Left ventricle myocardium superior (tissue), 1 donor: ENCODE data around the gene CDK5RAP2. TPM values are rescaled to one million over a fixed set of nuclear protein-coding genes. Genes with fewer than 3 reads are reported as not detected.

ENCODE experiments used
- ATAC-seq: fragments of 200-7000 bp; cut with Tn5 transposase; one replicate; pipeline ENCODE4 v1.9.1; 2020; ENCODE audit warnings: mild to moderate bottlenecking, moderate library complexity
- DNase-seq: peaks from one replicate; pipeline ENCODE4 v3.0.0-alpha.2; 2020
- intact Hi-C: fragments of 100-400 bp; cut with micrococcal nuclease; formaldehyde crosslinking; loops from one replicate; pipeline ENCODE4 v1.11.0; 2022
- total RNA-seq: library from RNA; stranded (reverse); fragmentation: NEBNext Ultra II Directional; extraction: Animal tissue kit (Norgen Biotek cat#: 25700); gene quantifications from one replicate; pipeline ENCODE4 v1.2.1, GENCODE V29; 2021
- donor health status: DM: no; HTN: yes; CAD: no; lungs with severe emphysema.

Gene CDK5RAP2
- total RNA-seq, 1 donor from 2014 or later, result 83.6 TPM

GRCh38 chr9:120379611-120380010, 200.4 kb downstream of the CDK5RAP2 start:
- no peak for ATAC-seq
- intact Hi-C loops, result no loop called here

GRCh38 chr9:120378680-120379079, 201.3 kb downstream of the CDK5RAP2 start:
- intact Hi-C loops, result no loop called here
- no peak for DNase-seq
- no peak for ATAC-seq

More at GRCh38 chr9:120379611-120380010, 200.4 kb downstream of the CDK5RAP2 start:
- no peak for DNase-seq

- DNase-seq (no peak), ATAC-seq (no peak)
- intact Hi-C loops, result no loop called here
Measured at GRCh38 chr9:120377268-120378159, 202.5 kb downstream of the CDK5RAP2 start.

GRCh38 chr9:120376101-120376500, 203.9 kb downstream of the CDK5RAP2 start:
- no peak for ATAC-seq
- DNase-seq, result no peak
- intact Hi-C loops, result no loop called here

GRCh38 chr9:120375316-120375715, 204.7 kb downstream of the CDK5RAP2 start:
- intact Hi-C loops, result no loop called here
- no peak for DNase-seq
- no peak for ATAC-seq

- DNase-seq, result no peak
- ATAC-seq, result no peak
- intact Hi-C loops, result no loop called here
Measured at GRCh38 chr9:120374817-120375216, 205.2 kb downstream of the CDK5RAP2 start.

- ATAC-seq (no peak), DNase-seq (no peak)
- intact Hi-C loops, result no loop called here
Measured at GRCh38 chr9:120374239-120374638, 205.7 kb downstream of the CDK5RAP2 start.

- intact Hi-C loops, result no loop called here
- no peak for DNase-seq
Measured at GRCh38 chr9:120372040-120372439, 207.9 kb downstream of the CDK5RAP2 start.

GRCh38 chr9:120369608-120370220, 210.3 kb downstream of the CDK5RAP2 start:
- DNase-seq (no peak), ATAC-seq (no peak)
- intact Hi-C loops, result no loop called here

More at GRCh38 chr9:120372040-120372439, 207.9 kb downstream of the CDK5RAP2 start:
- no peak for ATAC-seq

- intact Hi-C loops, result no loop called here
- no peak for ATAC-seq
- no peak for DNase-seq
Measured at GRCh38 chr9:120368799-120369198, 211.2 kb downstream of the CDK5RAP2 start.

- peak; percentile 50 for ATAC-seq
- DNase-seq, result no peak
- intact Hi-C loops, result no loop called here
Measured at GRCh38 chr9:120366644-120367019, 213.3 kb downstream of the CDK5RAP2 start.

- intact Hi-C loops, result no loop called here
- DNase-seq, result no peak
- ATAC-seq, result no peak
Measured at GRCh38 chr9:120365386-120365785, 214.6 kb downstream of the CDK5RAP2 start.

- intact Hi-C loops, result no loop called here
- ATAC-seq (no peak), DNase-seq (no peak)
Measured at GRCh38 chr9:120363697-120364096, 216.3 kb downstream of the CDK5RAP2 start.

- intact Hi-C loops, result no loop called here
- no peak for DNase-seq
- no peak for ATAC-seq
Measured at GRCh38 chr9:120362446-120362845, 217.5 kb downstream of the CDK5RAP2 start.

- ATAC-seq, result no peak
- intact Hi-C loops, result no loop called here
Measured at GRCh38 chr9:120361551-120361950, 218.4 kb downstream of the CDK5RAP2 start.

GRCh38 chr9:120360510-120360909, 219.5 kb downstream of the CDK5RAP2 start:
- DNase-seq, result no peak
- no peak for ATAC-seq
- intact Hi-C loops, result no loop called here

More at GRCh38 chr9:120361551-120361950, 218.4 kb downstream of the CDK5RAP2 start:
- DNase-seq, result no peak

- ATAC-seq (no peak), DNase-seq (no peak)
- intact Hi-C loops, result no loop called here
Measured at GRCh38 chr9:120360046-120360445, 219.9 kb downstream of the CDK5RAP2 start.

GRCh38 chr9:120358877-120359276, 221.1 kb downstream of the CDK5RAP2 start:
- no peak for ATAC-seq
- DNase-seq, result no peak
- intact Hi-C loops, result no loop called here

GRCh38 chr9:120353506-120353905, 226.5 kb downstream of the CDK5RAP2 start:
- intact Hi-C loops, result no loop called here
- no peak for DNase-seq
- no peak for ATAC-seq

- intact Hi-C loops, result no loop called here
- DNase-seq (no peak), ATAC-seq (no peak)
Measured at GRCh38 chr9:120351106-120351505, 228.9 kb downstream of the CDK5RAP2 start.

GRCh38 chr9:120350596-120350995, 229.4 kb downstream of the CDK5RAP2 start:
- DNase-seq (no peak), ATAC-seq (no peak)
- intact Hi-C loops, result no loop called here
